ENCODE measurements around the gene BOC. TPM values are rescaled to one million over a fixed set of nuclear protein-coding genes. Genes with fewer than 3 reads are reported as not detected.

BOC gene
- total and polyA plus RNA-seq, 2 of the 13 experiments (the other 11 are each of a cell fraction or from before 2014, with no cell fraction given): 0.04 TPM; not detected in 1

DNA sequence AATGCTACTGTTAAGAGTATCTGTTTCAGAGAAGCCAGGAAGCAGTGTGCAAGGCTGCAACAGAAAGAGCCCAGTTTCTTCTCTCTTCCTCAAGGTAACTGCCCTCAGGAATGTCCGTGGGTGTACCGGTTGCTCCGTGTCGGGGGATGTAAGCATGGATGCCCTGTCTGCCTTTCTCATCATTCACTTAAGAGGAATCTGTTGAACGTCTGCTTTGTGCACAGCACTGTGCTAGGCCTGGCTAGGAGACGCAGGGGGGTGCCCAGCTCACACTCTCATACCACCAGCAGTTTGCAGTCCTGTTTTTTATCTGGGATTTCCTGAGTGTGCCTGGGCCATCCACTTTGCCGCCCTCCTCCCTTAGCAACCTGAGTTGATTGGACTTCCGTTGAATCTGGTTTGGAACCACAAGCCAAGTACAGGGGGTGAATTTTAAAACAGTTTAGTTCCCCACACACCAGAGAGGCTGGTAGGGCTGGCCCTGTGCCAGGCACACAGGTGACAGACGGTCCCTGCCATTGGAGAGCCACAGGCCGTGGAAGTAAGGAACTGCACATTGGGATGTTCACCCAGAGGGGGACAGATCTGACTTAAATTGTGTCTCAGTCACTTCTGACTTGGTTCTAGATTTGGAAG is 11.2 kb downstream of the BOC start (continued):
- TF ChIP-seq, protein P1, sequence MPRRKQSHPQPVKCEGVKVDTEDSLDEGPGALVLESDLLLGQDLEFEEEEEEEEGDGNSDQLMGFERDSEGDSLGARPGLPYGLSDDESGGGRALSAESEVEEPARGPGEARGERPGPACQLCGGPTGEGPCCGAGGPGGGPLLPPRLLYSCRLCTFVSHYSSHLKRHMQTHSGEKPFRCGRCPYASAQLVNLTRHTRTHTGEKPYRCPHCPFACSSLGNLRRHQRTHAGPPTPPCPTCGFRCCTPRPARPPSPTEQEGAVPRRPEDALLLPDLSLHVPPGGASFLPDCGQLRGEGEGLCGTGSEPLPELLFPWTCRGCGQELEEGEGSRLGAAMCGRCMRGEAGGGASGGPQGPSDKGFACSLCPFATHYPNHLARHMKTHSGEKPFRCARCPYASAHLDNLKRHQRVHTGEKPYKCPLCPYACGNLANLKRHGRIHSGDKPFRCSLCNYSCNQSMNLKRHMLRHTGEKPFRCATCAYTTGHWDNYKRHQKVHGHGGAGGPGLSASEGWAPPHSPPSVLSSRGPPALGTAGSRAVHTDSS (CRISPR knock-in tag; conservative IDR thresholded peaks at IDR 0.05): no peak
- no peak for TF ChIP-seq ZNF562 (CRISPR knock-in tag; IDR thresholded peaks at IDR 0.05; ENCODE audit: borderline replicate concordance)
- no peak for TF ChIP-seq MED8 (CRISPR knock-in tag; IDR thresholded peaks at IDR 0.05; ENCODE audit: insufficient replicate concordance)
- TF ChIP-seq, protein P2, sequence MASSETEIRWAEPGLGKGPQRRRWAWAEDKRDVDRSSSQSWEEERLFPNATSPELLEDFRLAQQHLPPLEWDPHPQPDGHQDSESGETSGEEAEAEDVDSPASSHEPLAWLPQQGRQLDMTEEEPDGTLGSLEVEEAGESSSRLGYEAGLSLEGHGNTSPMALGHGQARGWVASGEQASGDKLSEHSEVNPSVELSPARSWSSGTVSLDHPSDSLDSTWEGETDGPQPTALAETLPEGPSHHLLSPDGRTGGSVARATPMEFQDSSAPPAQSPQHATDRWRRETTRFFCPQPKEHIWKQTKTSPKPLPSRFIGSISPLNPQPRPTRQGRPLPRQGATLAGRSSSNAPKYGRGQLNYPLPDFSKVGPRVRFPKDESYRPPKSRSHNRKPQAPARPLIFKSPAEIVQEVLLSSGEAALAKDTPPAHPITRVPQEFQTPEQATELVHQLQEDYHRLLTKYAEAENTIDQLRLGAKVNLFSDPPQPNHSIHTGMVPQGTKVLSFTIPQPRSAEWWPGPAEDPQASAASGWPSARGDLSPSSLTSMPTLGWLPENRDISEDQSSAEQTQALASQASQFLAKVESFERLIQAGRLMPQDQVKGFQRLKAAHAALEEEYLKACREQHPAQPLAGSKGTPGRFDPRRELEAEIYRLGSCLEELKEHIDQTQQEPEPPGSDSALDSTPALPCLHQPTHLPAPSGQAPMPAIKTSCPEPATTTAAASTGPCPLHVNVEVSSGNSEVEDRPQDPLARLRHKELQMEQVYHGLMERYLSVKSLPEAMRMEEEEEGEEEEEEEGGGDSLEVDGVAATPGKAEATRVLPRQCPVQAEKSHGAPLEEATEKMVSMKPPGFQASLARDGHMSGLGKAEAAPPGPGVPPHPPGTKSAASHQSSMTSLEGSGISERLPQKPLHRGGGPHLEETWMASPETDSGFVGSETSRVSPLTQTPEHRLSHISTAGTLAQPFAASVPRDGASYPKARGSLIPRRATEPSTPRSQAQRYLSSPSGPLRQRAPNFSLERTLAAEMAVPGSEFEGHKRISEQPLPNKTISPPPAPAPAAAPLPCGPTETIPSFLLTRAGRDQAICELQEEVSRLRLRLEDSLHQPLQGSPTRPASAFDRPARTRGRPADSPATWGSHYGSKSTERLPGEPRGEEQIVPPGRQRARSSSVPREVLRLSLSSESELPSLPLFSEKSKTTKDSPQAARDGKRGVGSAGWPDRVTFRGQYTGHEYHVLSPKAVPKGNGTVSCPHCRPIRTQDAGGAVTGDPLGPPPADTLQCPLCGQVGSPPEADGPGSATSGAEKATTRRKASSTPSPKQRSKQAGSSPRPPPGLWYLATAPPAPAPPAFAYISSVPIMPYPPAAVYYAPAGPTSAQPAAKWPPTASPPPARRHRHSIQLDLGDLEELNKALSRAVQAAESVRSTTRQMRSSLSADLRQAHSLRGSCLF (CRISPR knock-in tag; IDR thresholded peaks at IDR 0.05; ENCODE audit: borderline replicate concordance): no peak
- no peak for TF ChIP-seq PHF5A (CRISPR knock-in tag; IDR thresholded peaks at IDR 0.05; ENCODE audit: low read depth, unreplicated experiment)
- no peak for TF ChIP-seq GPN1 (CRISPR knock-in tag; IDR thresholded peaks at IDR 0.05; ENCODE audit: borderline replicate concordance)
- TF ChIP-seq, protein P3, sequence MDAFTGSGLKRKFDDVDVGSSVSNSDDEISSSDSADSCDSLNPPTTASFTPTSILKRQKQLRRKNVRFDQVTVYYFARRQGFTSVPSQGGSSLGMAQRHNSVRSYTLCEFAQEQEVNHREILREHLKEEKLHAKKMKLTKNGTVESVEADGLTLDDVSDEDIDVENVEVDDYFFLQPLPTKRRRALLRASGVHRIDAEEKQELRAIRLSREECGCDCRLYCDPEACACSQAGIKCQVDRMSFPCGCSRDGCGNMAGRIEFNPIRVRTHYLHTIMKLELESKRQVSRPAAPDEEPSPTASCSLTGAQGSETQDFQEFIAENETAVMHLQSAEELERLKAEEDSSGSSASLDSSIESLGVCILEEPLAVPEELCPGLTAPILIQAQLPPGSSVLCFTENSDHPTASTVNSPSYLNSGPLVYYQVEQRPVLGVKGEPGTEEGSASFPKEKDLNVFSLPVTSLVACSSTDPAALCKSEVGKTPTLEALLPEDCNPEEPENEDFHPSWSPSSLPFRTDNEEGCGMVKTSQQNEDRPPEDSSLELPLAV (CRISPR knock-in tag; conservative IDR thresholded peaks at IDR 0.05; ENCODE audit: low read depth): no peak
- TF ChIP-seq TBX3 (IDR thresholded peaks at IDR 0.05; ENCODE audit: borderline replicate concordance): no peak

All from HepG2 (cell line).